GM19395 (cell line): ENCODE data around the gene AMZ2.
A peak's percentile ranks its signal among the peaks of the same experiment; 100 is the strongest.
"Not testable (repeated sequence)": the region's sequence is repeated elsewhere in the genome, so short reads cannot be mapped to it uniquely, and the experiment has no call there.

Source experiments
- ATAC-seq: cut with Tn5 transposase; IDR thresholded peaks from one replicate; pipeline ENCODE4 v1.9.1; 2021; ENCODE audit warnings: mild to moderate bottlenecking, moderate library complexity; ENCODE audit not compliant: unreplicated experiment

The AMZ2 gene

DNA sequence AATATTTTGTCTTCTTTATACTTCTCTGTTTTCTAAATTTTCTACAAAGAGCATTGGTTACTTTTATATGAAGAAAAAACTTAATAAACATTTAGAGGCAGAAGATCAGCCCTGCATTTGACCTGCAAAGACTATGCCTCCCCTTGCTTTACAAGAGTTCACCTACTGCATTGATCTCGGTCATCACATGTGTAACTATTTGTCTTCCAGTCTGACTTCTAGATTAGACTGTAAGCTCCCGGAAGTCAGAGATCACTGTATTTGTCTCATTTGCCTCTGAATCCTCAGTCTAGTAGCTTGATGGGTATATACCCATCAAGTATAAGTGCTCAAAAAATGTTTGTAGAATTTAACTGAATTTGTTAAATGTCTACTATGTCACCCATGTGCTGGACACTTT, 27.7 kb upstream of the AMZ2 start:
- ATAC-seq = not testable (repeated sequence)

DNA sequence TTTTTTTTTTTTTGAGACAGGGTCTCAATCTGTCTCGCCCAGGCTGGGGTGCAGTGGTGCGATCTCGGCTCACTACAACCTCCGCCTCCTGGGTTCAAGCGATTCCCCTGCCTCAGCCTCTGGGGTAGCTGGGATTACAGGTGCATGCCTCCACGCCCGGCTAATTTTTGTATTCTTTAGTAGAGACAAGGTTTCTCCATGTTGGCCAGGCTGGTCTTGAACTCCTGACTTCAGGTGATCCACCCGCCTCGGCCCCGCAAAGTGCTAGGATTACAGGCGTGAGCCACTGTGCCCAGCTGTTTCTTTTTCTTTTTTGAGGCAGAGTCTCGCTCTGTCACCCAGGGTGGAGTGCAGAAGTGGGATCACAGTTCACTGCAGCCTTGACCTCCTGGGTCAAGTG, 27.1 kb upstream of the AMZ2 start:
- not testable (repeated sequence) for ATAC-seq

DNA sequence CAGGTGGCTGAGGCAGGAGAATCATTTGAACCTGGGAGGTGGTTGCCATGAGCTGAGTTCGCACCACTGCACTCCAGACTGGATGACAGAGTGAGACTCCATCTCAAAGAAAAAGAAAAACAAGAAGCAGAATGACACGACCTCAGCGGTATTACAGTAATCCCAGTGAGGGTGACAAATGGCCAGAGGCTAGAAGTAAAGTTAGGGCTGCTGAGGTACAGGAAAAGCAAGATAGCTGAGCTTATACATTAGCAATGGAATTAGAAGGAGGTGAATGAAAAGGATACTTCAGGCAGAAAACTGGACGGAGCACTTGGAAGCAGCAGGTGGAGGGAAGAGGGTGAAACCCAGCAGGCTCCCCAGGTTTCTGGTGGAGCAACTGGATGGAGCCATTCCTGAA, 26.1 kb upstream of the AMZ2 start:
- ATAC-seq = no peak

DNA sequence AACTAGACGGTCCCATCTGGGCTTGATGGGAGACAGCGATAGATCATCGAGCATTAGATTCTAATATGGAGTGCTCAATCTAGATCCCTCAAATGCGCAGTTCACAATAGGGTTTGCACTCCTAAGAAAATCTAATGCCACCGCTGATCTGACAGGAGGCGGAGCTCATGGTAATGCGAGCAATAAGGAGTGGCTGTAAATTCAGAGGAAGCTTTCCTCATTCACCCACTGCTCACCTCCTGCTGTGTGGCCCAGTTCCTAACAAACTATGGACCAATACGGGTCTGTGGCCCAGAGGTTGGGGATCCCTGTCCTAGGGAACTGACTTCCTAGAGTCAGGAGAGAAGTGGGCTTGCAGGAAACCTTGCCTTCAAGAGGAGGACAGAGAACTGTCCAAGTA, 25.2 kb upstream of the AMZ2 start:
- ATAC-seq = no peak

DNA sequence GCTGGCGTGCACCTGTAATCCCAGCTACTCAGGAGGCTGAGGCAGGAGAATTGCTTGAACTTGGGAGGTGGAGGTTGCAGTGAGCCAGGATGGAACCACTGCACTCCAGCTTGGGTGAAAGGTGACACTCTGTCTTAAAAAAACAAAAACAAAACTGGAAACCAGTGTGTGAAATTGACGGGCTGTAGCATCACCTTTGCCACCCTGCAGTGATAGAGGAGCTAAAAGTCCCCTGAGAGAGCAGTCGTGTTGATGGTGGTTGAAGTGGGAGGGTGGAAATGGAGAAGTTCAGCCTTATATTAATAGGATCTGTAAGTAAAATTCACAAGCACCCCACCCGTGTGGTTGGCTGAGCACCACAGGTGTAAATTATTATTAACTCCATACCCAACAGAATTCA, 22.8 kb upstream of the AMZ2 start:
- not testable (repeated sequence) for ATAC-seq

DNA sequence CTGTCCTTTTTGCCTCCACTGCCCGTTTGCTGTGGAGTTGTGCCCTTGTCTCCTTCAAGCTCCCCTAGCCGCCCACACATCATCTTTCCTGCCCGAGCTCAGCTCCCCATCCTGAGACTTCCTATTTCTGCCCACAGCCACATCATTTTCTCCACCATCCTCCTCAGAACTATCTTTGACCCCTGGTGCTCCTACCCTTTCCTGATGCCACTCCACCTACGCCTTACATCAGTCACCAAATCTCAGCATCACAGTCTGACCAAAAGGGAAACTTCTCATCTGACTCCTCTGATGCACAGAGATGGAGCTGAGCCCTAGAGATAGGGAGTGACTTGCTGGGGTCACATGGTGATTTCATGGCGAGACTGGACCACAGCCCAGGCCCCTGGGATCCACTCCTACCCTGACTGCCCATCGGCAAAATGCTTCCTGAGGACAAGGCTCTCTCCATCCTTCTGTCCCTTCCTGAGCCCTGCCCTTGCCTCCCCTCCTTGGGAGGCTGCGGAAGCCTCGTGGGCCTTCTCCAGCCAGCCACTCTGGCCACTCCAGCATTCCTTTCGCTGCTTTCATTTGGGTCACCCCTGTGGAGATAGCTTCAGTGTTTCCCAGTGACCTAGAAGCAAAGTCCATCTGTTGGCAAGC, 19.7 kb upstream of the AMZ2 start:
- not testable (repeated sequence) for ATAC-seq

DNA sequence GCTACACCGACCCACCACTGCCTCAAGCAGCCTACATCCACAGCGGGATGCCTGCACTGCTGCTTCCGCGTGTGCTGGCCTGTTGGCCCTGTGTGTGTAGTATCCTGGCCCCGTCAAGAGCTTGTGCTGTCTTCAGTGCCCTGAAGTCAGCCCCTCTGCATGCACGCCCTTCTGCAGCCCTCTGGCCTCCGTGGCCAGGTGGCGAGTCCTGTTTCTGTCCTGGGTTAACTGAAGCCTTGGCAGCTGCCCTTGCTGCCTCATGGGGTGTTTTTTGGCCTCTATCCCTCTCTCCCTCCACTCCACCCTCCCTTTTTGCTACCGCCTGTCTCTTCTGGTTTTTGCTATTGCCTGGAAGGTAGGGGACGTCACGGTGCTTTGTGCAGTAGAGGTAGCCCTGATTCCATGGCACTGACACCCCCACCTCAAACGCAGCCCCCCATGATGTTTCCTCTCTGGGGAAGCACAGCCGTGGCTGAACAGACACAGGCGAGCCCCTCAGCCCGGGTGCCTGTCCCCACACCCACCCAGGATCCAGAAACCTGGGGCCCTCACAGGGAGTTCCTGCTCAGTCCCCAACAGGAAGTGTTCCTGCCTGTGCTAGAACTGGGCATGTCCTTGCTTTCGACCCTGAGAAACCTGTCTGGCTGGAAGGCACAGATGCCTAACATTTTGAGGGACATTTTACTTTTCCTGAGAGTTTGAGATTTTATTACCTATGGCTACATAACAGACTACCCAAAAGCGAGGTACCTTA, 18.8 kb upstream of the AMZ2 start:
- no peak for ATAC-seq

DNA sequence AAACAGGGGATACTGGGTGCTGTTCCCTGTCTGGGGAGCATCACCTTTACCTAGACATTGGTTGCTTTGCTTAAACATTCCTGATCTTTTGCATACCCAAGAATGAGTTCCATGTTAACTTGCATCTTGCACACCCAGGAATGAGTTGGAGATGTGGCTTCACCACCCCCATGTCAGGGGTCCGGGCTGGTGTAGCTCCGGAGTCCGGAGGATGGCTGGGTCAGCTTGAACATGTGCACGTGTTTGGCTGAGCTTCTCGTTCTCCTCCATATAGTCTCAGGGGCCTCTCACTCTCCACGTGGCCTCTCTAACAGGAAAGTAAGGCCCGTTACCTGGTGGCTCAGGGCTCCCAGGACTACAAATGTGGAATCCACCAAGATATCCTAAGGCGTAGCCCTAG, 18.2 kb upstream of the AMZ2 start:
- ATAC-seq = no peak

DNA sequence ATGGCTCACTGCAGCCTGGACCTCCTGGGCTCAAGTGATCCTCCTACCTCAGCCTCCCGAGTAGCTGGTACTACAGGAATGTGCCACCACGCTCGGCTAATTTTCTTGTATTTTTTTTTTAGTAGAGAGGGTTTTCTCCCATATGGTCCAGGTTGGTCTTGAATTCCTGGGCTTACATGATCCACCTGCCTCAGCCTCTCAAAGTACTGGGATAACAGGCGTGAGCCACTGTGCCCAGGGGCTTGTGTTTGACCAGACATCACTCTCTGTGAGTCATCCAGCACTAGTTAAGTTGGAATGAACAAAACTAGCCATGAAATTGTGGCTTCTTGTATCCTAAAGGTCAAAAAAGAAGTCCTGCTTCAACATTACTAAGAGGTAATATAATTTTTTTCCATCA, 16.7 kb upstream of the AMZ2 start:
- ATAC-seq = not testable (repeated sequence)

DNA sequence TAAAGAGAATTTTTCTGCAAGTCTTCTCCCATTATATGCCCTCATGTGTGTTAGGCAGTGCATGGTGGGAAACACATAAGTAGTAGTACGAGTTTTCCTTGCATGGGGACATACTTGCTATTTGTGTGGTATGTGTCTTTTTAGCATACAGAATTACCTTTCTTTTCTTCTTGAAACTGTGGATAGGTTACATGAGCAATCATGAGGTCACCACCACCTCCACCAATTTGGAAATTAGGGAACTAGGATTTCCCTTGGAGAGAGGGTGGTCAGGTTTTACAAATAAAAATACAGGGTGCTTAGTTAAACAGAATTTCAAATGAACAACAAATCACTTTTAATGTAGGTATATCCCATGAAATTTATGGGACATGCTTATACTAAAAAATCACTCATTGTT, 16.3 kb upstream of the AMZ2 start:
- no peak for ATAC-seq

DNA sequence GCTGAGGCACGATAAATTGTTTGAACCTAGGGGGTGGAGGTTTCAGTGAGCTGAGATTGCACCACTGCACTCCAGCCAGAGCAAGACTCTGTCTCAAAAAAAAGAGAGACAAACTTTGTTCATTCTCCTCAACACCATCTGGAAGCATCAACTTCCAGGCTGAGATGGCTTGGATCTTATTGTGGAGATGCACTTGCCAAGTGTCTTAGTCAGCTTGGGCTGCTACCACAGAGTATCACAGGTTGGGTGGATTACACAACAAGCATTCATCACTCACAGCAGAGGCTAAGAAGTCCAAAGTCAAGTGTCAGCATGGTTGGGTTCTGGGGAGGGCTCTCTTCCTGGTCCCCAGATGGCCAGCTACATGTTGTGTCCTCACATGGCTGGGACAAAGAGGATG, 15.1 kb upstream of the AMZ2 start:
- ATAC-seq = not testable (repeated sequence)

DNA sequence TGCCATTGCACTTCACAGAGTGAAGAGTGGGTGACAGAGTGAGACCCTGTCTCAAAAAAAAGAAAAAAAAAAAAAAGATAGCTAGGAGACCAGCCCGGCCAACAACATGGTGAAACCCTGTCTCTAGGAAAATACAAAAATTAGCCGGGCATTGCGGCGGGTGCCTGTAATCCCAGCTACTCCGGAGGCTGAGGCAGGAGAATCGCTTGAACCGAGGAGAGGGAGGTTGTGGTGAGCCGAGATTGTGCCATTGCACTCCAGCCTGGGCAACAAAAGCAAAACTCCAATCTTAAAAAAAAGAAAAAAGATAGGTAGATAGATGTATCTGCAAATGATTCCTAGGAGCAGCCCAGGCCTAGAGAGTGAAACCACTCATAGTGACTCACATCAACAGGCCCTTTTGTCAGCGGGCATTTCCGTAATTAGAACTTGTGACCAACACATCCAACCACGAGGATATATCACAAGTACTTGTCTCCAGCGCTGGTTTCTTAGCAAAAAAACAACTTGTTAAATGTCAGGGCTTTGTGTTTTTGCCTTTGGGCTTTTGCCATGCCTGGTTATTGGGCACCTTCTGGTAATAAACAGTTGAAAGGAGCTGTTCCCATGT, 13.0 kb upstream of the AMZ2 start:
- ATAC-seq = peak; percentile 42

DNA sequence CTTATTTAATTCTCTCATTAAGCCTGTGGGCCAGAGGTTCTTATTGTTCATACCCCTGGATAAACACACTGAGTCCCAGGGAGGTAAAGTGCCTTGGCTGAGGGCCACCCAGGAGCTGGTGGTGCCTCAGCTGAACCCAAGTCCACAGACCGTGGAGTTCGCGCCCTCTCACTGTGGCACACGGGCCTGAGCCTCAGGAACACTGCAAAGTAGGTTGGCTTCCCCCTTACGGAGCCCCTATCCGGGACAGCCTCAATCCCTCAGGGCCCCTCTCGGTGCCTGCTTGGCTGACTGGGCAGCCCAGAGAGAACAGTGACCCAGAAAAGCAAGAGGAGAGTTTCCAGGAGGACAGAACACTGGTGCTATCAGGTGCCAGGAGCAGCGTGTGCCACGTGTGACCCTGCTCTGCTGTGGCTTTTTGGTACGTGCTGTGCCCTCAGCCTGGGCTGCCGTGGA, 12.5 kb upstream of the AMZ2 start:
- not testable (repeated sequence) for ATAC-seq

DNA sequence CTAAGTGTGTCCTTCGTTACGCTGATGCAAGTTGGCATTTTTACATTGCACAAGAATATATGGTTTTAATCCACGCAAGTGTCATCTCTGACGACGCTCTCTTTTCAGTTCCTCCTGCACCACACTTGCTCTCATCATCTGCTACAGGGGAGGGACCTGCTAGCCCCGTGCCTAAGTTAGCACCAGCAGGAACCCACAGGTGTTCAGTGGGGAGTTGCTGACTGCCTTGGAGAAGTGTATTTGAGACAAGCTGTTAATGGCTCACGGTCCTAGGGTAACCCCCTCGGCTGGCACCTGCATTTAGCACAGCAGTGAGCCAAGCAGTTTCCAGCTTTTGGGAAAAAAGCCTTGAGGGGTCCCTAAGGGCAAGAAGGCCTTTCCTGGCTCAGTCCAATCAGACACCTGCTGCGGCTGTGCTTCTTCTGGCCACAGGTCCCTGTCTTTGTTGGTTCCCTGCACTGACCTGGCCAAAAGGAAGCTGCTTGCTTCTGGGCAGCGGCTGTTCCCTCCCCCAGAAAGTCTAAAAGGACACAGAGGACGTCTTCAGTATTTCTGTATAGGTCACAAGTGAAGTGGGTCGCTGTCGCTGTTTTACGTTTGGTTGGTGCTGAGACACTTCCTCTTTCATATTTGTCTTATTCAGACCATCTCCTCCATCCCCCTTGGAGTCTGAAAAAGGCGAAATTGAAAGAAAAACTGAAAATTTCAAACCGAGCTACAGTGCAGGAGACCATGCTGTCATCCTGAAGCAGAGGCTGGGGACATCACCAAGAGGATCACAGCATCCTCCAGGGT, 10.3 kb upstream of the AMZ2 start:
- ATAC-seq = peak; percentile 73

DNA sequence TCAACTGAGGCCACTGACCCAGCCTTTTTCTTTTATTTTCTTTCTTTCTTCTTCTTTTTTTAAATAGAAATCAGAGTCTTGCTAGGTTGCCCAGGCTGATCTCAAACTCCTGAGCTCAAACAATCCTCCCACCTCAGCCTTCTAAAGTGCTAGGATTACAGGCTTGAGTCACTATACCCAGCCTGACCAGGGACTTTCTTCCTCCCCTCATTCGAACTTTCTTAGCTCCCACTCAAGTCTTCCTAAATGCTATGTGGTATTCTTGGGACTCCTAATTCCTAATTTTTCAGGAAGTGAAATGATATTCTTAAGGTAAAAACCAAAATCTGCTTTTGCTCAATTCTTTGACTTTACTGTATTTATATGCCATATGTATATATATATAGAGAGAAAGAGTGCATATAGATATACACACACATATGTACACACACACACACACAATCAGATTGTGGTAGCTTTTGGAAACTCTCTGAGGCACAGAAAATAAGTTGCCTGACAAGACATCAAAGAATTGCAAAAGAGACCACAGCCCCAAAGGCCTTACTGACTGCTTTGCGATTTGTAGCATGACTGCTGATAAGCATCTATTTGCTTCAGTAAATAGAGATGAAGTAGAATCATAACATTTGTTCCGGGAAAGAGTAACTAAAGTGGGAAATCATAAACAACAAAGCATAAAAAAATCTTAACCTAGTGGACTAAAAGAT, 9.5 kb upstream of the AMZ2 start:
- ATAC-seq = peak; percentile 5

DNA sequence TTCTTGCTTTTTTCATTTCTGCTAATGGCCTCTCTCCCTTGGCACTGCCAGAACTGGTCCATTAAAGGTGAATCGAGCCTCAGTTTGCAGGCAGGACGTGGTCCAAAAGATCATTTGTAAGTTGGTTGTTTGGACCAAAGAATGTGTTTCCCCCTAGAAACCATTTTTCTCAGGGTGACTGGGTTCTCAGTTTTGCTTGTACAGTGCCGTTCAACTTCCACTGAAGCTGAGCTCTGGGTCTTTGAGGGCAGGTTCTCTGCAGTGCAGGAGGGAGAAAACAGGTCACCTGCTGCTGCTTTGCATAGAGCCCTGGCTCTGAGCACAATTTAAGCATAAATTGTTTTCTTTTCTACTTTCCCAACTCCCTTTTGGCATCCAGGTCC, 9.0 kb upstream of the AMZ2 start:
- no peak for ATAC-seq

DNA sequence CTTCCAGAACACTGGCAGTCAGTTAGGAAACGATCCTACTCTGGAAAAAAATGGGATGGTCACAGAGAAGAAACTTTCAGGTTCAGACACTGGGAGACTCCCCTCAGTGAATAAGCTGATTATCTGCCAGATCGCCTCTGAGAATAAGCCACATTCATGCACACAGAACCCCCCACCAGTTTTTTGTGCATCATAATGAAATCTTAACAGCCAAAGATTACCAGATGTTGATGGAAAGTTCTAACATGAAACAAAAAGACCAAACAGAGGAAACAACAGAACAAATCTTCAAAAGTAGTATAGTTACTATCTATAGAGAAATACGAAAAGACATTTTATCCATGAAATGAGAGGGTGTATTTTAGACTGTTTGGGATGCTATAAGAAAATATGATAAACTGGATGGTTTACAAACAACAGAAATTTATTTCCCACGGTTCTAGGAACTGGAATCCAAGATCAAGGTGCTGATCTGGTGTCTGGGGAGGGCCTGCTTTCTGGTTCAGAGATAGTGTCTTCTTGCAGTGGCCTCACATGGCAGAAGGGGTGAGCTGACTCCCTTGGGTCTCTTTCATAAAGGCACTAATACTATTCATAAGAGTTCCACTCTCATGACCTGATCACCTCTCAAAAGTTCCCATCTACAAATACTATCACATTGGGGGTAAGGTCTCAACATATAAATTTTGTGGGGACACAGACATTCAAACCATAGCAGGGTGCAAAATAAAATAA, 8.0 kb upstream of the AMZ2 start:
- ATAC-seq = no peak

DNA sequence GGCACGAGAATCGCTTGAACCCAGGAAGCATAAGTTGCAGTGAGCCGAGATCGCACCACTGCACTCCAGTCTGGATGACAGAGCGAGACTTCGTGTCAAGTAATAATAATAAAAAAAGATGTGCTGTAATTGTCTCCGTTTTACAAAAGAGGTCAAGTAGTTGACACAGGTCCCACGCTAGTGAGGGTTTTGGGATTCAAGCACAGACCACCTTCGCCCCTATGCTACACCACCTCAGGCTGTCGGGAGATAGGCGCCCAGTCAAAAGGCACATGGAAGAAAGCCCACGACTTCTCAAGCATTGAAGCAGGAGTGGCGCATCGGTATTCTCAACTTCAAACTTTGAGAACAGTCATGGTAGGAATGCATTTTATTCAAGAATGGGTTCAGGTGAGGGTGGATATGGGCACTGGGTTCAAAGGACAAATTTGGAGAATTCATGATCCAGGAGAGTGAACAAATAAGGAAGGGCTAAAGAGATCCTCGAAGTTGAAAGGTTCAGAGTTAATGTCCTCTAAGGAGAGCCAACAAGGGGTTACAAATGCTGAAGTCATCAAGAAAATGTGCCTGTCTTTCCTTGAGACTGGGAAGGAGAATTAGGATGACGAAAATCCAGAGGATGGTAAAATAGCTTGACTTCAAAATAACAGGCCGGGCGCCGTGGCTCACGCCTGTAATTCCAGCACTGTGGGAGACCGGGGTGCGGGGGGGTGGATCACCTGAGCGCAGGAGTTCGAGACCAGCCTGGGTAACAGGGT, 1.4 kb upstream of the AMZ2 start:
- no peak for ATAC-seq

DNA sequence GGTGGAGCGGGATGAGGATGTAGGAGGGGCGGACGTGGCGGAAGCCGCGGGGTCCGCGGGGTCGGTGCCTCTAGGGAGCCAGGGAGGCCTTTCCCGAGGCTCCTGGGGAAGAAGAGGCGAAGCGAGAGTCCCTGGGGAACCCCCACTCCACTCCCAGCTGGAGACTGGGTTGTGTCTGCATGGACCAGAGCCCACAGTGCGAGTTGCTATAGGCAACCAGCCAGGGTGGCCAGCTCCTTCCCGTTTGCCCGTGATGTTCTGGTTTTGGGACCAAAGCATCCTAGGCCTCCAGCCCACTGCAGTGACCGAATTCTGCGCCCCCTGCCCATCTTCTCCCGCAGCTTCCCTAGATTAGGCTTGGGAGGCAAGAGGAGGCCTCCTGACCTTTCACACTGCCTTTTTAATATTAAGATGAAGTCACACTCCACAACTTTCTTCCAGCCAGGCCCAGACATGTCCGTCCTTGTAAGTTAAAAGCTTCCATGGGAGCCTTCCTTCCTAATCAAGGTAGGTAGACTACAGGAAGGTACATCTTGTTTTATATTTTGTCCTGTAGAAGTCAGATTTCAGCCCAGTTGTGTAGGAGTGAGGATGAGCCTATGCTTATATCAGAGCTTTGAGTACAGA, 469 bp downstream of the AMZ2 start:
- peak; percentile 32 for ATAC-seq
